HEK293T (cell line): ENCODE results near the gene SNX21.

Experiments
- BHLHE40 ChIP-seq: fragments of 450-650 bp; IDR thresholded peaks from 2 replicates; pipeline ENCODE4 v1.6.1; 2016; ENCODE audit warnings: mild to moderate bottlenecking, moderate library complexity, borderline replicate concordance
- CTBP1 ChIP-seq: fragments of 450-650 bp; IDR thresholded peaks from 2 replicates; pipeline ENCODE4 v1.6.1; 2016; ENCODE audit warnings: borderline replicate concordance
- ELF4 ChIP-seq: fragments of 450-650 bp; IDR thresholded peaks from 2 replicates; pipeline ENCODE4 v1.6.1; 2017; ENCODE audit warnings: antibody characterized with exemption
- FOXK2 ChIP-seq: fragments of 450-650 bp; IDR thresholded peaks from 2 replicates; pipeline ENCODE4 v1.6.1; 2016; ENCODE audit warnings: mild to moderate bottlenecking
- HDGF ChIP-seq: fragments of 450-650 bp; IDR thresholded peaks from 2 replicates; pipeline ENCODE4 v1.6.1; 2017; ENCODE audit warnings: antibody characterized with exemption, borderline replicate concordance
- L3MBTL2 ChIP-seq: fragments of 450-650 bp; conservative IDR thresholded peaks from 2 replicates; pipeline ENCODE4 v1.6.1; 2016; ENCODE audit warnings: mild to moderate bottlenecking
- NFRKB ChIP-seq: fragments of 450-650 bp; IDR thresholded peaks from 2 replicates; pipeline ENCODE4 v1.6.1; 2016; ENCODE audit warnings: mild to moderate bottlenecking, moderate library complexity
- SP1 ChIP-seq: fragments of 450-650 bp; IDR thresholded peaks from 2 replicates; pipeline ENCODE4 v1.6.1; 2017
- SUZ12 ChIP-seq: fragments of 450-650 bp; IDR thresholded peaks from 2 replicates; pipeline ENCODE4 v1.6.1; 2016; ENCODE audit warnings: mild to moderate bottlenecking
- TARDBP ChIP-seq: fragments of 450-650 bp; IDR thresholded peaks from 2 replicates; pipeline ENCODE4 v1.6.1; 2016

- TF ChIP-seq NFRKB (no peak), BHLHE40 (no peak), L3MBTL2 (no peak), SUZ12 (no peak), FOXK2 (no peak), HDGF (no peak), TARDBP (no peak), CTBP1 (no peak), SP1 (no peak), ELF4 (no peak)
Measured at GRCh38 chr20:45853484-45853883, 19.9 kb downstream of the SNX21 start.
